ENCODE data around the gene PSME3.

- TF ChIP-seq YY1 (IDR thresholded peaks at IDR 0.05; ENCODE audit: low read depth) (no peak), EP300 (IDR thresholded peaks at IDR 0.05; ENCODE audit: borderline replicate concordance) (no peak), MAX (IDR thresholded peaks at IDR 0.05) (no peak), TEAD4 (IDR thresholded peaks at IDR 0.05) (no peak), NFIC (IDR thresholded peaks at IDR 0.05) (no peak), RAD21 (IDR thresholded peaks at IDR 0.05; ENCODE audit: low read depth) (no peak), TAF1 (IDR thresholded peaks at IDR 0.05; ENCODE audit: low read depth) (no peak), TCF12 (IDR thresholded peaks at IDR 0.05; ENCODE audit: low read depth) (no peak), CEBPB (IDR thresholded peaks at IDR 0.05) (no peak), EGR1 (IDR thresholded peaks at IDR 0.05) (no peak), CREB1 (IDR thresholded peaks at IDR 0.05; ENCODE audit: low read depth) (no peak)
- TF ChIP-seq, protein P1, sequence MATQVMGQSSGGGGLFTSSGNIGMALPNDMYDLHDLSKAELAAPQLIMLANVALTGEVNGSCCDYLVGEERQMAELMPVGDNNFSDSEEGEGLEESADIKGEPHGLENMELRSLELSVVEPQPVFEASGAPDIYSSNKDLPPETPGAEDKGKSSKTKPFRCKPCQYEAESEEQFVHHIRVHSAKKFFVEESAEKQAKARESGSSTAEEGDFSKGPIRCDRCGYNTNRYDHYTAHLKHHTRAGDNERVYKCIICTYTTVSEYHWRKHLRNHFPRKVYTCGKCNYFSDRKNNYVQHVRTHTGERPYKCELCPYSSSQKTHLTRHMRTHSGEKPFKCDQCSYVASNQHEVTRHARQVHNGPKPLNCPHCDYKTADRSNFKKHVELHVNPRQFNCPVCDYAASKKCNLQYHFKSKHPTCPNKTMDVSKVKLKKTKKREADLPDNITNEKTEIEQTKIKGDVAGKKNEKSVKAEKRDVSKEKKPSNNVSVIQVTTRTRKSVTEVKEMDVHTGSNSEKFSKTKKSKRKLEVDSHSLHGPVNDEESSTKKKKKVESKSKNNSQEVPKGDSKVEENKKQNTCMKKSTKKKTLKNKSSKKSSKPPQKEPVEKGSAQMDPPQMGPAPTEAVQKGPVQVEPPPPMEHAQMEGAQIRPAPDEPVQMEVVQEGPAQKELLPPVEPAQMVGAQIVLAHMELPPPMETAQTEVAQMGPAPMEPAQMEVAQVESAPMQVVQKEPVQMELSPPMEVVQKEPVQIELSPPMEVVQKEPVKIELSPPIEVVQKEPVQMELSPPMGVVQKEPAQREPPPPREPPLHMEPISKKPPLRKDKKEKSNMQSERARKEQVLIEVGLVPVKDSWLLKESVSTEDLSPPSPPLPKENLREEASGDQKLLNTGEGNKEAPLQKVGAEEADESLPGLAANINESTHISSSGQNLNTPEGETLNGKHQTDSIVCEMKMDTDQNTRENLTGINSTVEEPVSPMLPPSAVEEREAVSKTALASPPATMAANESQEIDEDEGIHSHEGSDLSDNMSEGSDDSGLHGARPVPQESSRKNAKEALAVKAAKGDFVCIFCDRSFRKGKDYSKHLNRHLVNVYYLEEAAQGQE (IDR thresholded peaks at IDR 0.05; ENCODE audit: low read depth): no peak
Measured at GRCh38 chr17:42878924-42879595, 45.9 kb downstream of the PSME3 start.
